Fibroblast of lung (primary cell): ENCODE measurements around the gene KCMF1. TPM values are rescaled to one million over a fixed set of nuclear protein-coding genes. Genes with fewer than 3 reads are reported as not detected.

Experiments
- DNase-seq, 2 donors: peaks; one replicate each; pipeline versions ENCODE4 v3.0.0 to v3.0.0-alpha.2; 2010; ENCODE audit warnings: low read depth in 2 of 2
- H2AFZ ChIP-seq: 2 replicates; pipeline ENCODE4 v1.5.1; 2012; ENCODE audit warnings: low read length, control low read depth, inconsistent platforms
- H3K27ac ChIP-seq: 2 replicates; pipeline ENCODE4 v1.5.1; 2011; ENCODE audit warnings: low read length, control low read depth; ENCODE audit not compliant: insufficient read depth
- H3K27me3 ChIP-seq: 2 replicates; pipeline ENCODE4 v1.5.1; 2011; ENCODE audit warnings: mild to moderate bottlenecking, low read length; ENCODE audit not compliant: control insufficient read depth, insufficient read depth
- H3K36me3 ChIP-seq: 2 replicates; pipeline ENCODE4 v1.5.1; 2011; ENCODE audit warnings: low read length; ENCODE audit not compliant: control insufficient read depth, insufficient read depth
- H3K4me1 ChIP-seq: 2 replicates; pipeline ENCODE4 v1.5.1; 2011; ENCODE audit warnings: low read length; ENCODE audit not compliant: control insufficient read depth, insufficient read depth; ENCODE audit errors: extremely low read depth
- H3K4me2 ChIP-seq: 2 replicates; pipeline ENCODE4 v1.5.1; 2011; ENCODE audit warnings: low read length, control low read depth; ENCODE audit not compliant: insufficient read depth; ENCODE audit errors: extremely low read depth
- H3K4me3 ChIP-seq, 4 experiments: fragments of 200-600 bp in 1 of 4; sonication (generic) in 1 of 4; replicated peaks in 1 of 4; 2 replicates each; pipeline ENCODE4 v1.5.1; 2011 to 2016; ENCODE audit warnings: low read length in 4 of 4, low read depth in 3 of 4, mild to moderate bottlenecking in 3 of 4, control low read depth in 2 of 4, inconsistent platforms in 1 of 4, mixed read lengths in 1 of 4; ENCODE audit not compliant: insufficient read depth in 1 of 4; ENCODE audit errors: control extremely low read depth in 1 of 4
- H3K79me2 ChIP-seq: 2 replicates; pipeline ENCODE4 v1.5.1; 2012; ENCODE audit warnings: mild to moderate bottlenecking, low read length, inconsistent platforms; ENCODE audit not compliant: control insufficient read depth, insufficient read depth
- H3K9ac ChIP-seq: 2 replicates; pipeline ENCODE4 v1.5.1; 2011; ENCODE audit warnings: mild to moderate bottlenecking, low read length, control low read depth; ENCODE audit not compliant: insufficient read depth
- H3K9me3 ChIP-seq: 2 replicates; pipeline ENCODE4 v1.5.1; 2012; ENCODE audit warnings: low read depth, low read length; ENCODE audit not compliant: control insufficient read depth, insufficient read depth
- H4K20me1 ChIP-seq: 2 replicates; pipeline ENCODE4 v1.5.1; 2011; ENCODE audit warnings: low read length; ENCODE audit not compliant: control insufficient read depth, insufficient read depth; ENCODE audit errors: extremely low read depth
- CTCF ChIP-seq, 2 donors: IDR thresholded peaks in 1 of 2; conservative IDR thresholded peaks in 1 of 2; 1 replicate in 1 of 2; 2 replicates in 1 of 2; pipeline ENCODE4 v1.5.1; 2011 to 2012; ENCODE audit warnings: low read length in 2 of 2, control low read depth in 1 of 2, inconsistent platforms in 1 of 2, low read depth in 1 of 2, mild to moderate bottlenecking in 1 of 2
- EZH2 ChIP-seq: IDR thresholded peaks from 2 replicates; pipeline ENCODE4 v1.5.1; 2012; ENCODE audit warnings: low read length, control low read depth, mild to moderate bottlenecking; ENCODE audit errors: missing control alignments
- polyA plus RNA-seq, 2 donors: library from polyadenylated mRNA; depleted of rRNA in 1 of 2; stranded (reverse) in 1 of 2; unstranded in 1 of 2; fragments of >200 nt; gene quantifications; 2 replicates each; pipeline ENCODE4 v1.2.1, GENCODE V29; 2011 to 2012; ENCODE audit warnings: missing spikeins in 1 of 2
- total RNA-seq: library from RNA; depleted of rRNA; stranded (reverse); fragments of >200 nt; gene quantifications from 2 replicates; pipeline ENCODE4 v1.2.1, GENCODE V29; 2014

Gene KCMF1
- total and polyA plus RNA-seq, 2 donors (not counting 1 experiment from before 2014, with no cell fraction given) = 61.8 to 120 TPM

GRCh38 chr2:85061896-85062295 lies 90.9 kb downstream of the KCMF1 start:
- no peak overlapping the region for H3K27ac ChIP-seq
- H3K4me1 ChIP-seq = no peaks in the 10 kb centered on the region
- no peaks in the 10 kb centered on the region for H4K20me1 ChIP-seq
- H3K79me2 ChIP-seq = no peaks in the 10 kb centered on the region
- H2AFZ ChIP-seq = no peak overlapping the region
- no peaks in the 10 kb centered on the region for H3K9me3 ChIP-seq
- H3K9ac ChIP-seq = no peak overlapping the region
- peak in 1 of 2 donors; percentile 26 for DNase-seq
- no peak for TF ChIP-seq EZH2
- TF ChIP-seq CTCF (conservative IDR thresholded peaks at IDR 0.05 in 1 of 2, IDR thresholded peaks at IDR 0.05 in 1 of 2; ENCODE audit: low read depth in 1 of 2, low read length in 2 of 2) = no peak
- H3K36me3 ChIP-seq = no peaks in the 10 kb centered on the region
- peaks cover 7% of the 10 kb centered on the region for H3K27me3 ChIP-seq
- no peak overlapping the region for H3K4me2 ChIP-seq
- H3K4me3 ChIP-seq = no peak overlapping the region

GRCh38 chr2:85062565-85062964 lies 91.6 kb downstream of the KCMF1 start:
- H3K27ac ChIP-seq = no peak overlapping the region
- H3K9me3 ChIP-seq = no peaks in the 10 kb centered on the region
- H2AFZ ChIP-seq = no peak overlapping the region
- no peak overlapping the region for H3K9ac ChIP-seq
- no peaks in the 10 kb centered on the region for H4K20me1 ChIP-seq
- peaks cover 7% of the 10 kb centered on the region for H3K27me3 ChIP-seq
- no peak for TF ChIP-seq EZH2
- no peak for TF ChIP-seq CTCF (conservative IDR thresholded peaks at IDR 0.05 in 1 of 2, IDR thresholded peaks at IDR 0.05 in 1 of 2; ENCODE audit: low read depth in 1 of 2, low read length in 2 of 2)
- H3K4me1 ChIP-seq = no peaks in the 10 kb centered on the region
- H3K4me3 ChIP-seq = no peak overlapping the region
- no peaks in the 10 kb centered on the region for H3K79me2 ChIP-seq
- H3K4me2 ChIP-seq = no peak overlapping the region
- H3K36me3 ChIP-seq = no peaks in the 10 kb centered on the region
- peak in 1 of 2 donors; percentile 9 for DNase-seq

GRCh38 chr2:85063981-85064599 lies 93.1 kb downstream of the KCMF1 start:
- DNase-seq = no peak
- no peak overlapping the region for H3K27ac ChIP-seq
- no peaks in the 10 kb centered on the region for H3K9me3 ChIP-seq
- TF ChIP-seq CTCF (conservative IDR thresholded peaks at IDR 0.05 in 1 of 2, IDR thresholded peaks at IDR 0.05 in 1 of 2; ENCODE audit: low read depth in 1 of 2, low read length in 2 of 2) (no peak), EZH2 (no peak)
- no peak overlapping the region for H3K4me3 ChIP-seq
- no peak overlapping the region for H3K9ac ChIP-seq
- H4K20me1 ChIP-seq = no peaks in the 10 kb centered on the region
- no peak overlapping the region for H3K4me2 ChIP-seq
- H3K36me3 ChIP-seq = no peaks in the 10 kb centered on the region
- no peak overlapping the region for H2AFZ ChIP-seq
- no peaks in the 10 kb centered on the region for H3K79me2 ChIP-seq
- peaks cover 7% of the 10 kb centered on the region for H3K27me3 ChIP-seq
- H3K4me1 ChIP-seq = no peaks in the 10 kb centered on the region
